ENCODE results near the gene IL11RA. TPM values are rescaled to one million over a fixed set of nuclear protein-coding genes. Genes with fewer than 3 reads are reported as not detected.
A peak's percentile ranks its signal among the peaks of the same experiment; 100 is the strongest.

IL11RA gene
- total and polyA plus RNA-seq, 9 of the 15 experiments (the other 6 are each of a cell fraction or from before 2014, with no cell fraction given), result 0.11 to 5.8 (median 2.8) TPM

- TF ChIP-seq, protein P1, sequence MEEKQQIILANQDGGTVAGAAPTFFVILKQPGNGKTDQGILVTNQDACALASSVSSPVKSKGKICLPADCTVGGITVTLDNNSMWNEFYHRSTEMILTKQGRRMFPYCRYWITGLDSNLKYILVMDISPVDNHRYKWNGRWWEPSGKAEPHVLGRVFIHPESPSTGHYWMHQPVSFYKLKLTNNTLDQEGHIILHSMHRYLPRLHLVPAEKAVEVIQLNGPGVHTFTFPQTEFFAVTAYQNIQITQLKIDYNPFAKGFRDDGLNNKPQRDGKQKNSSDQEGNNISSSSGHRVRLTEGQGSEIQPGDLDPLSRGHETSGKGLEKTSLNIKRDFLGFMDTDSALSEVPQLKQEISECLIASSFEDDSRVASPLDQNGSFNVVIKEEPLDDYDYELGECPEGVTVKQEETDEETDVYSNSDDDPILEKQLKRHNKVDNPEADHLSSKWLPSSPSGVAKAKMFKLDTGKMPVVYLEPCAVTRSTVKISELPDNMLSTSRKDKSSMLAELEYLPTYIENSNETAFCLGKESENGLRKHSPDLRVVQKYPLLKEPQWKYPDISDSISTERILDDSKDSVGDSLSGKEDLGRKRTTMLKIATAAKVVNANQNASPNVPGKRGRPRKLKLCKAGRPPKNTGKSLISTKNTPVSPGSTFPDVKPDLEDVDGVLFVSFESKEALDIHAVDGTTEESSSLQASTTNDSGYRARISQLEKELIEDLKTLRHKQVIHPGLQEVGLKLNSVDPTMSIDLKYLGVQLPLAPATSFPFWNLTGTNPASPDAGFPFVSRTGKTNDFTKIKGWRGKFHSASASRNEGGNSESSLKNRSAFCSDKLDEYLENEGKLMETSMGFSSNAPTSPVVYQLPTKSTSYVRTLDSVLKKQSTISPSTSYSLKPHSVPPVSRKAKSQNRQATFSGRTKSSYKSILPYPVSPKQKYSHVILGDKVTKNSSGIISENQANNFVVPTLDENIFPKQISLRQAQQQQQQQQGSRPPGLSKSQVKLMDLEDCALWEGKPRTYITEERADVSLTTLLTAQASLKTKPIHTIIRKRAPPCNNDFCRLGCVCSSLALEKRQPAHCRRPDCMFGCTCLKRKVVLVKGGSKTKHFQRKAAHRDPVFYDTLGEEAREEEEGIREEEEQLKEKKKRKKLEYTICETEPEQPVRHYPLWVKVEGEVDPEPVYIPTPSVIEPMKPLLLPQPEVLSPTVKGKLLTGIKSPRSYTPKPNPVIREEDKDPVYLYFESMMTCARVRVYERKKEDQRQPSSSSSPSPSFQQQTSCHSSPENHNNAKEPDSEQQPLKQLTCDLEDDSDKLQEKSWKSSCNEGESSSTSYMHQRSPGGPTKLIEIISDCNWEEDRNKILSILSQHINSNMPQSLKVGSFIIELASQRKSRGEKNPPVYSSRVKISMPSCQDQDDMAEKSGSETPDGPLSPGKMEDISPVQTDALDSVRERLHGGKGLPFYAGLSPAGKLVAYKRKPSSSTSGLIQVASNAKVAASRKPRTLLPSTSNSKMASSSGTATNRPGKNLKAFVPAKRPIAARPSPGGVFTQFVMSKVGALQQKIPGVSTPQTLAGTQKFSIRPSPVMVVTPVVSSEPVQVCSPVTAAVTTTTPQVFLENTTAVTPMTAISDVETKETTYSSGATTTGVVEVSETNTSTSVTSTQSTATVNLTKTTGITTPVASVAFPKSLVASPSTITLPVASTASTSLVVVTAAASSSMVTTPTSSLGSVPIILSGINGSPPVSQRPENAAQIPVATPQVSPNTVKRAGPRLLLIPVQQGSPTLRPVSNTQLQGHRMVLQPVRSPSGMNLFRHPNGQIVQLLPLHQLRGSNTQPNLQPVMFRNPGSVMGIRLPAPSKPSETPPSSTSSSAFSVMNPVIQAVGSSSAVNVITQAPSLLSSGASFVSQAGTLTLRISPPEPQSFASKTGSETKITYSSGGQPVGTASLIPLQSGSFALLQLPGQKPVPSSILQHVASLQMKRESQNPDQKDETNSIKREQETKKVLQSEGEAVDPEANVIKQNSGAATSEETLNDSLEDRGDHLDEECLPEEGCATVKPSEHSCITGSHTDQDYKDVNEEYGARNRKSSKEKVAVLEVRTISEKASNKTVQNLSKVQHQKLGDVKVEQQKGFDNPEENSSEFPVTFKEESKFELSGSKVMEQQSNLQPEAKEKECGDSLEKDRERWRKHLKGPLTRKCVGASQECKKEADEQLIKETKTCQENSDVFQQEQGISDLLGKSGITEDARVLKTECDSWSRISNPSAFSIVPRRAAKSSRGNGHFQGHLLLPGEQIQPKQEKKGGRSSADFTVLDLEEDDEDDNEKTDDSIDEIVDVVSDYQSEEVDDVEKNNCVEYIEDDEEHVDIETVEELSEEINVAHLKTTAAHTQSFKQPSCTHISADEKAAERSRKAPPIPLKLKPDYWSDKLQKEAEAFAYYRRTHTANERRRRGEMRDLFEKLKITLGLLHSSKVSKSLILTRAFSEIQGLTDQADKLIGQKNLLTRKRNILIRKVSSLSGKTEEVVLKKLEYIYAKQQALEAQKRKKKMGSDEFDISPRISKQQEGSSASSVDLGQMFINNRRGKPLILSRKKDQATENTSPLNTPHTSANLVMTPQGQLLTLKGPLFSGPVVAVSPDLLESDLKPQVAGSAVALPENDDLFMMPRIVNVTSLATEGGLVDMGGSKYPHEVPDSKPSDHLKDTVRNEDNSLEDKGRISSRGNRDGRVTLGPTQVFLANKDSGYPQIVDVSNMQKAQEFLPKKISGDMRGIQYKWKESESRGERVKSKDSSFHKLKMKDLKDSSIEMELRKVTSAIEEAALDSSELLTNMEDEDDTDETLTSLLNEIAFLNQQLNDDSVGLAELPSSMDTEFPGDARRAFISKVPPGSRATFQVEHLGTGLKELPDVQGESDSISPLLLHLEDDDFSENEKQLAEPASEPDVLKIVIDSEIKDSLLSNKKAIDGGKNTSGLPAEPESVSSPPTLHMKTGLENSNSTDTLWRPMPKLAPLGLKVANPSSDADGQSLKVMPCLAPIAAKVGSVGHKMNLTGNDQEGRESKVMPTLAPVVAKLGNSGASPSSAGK (IDR thresholded peaks at IDR 0.05), result no peak
- no peak for TF ChIP-seq SMAD4 (CRISPR knock-in tag; conservative IDR thresholded peaks at IDR 0.05)
- TF ChIP-seq SIN3B (IDR thresholded peaks at IDR 0.05; ENCODE audit: low read depth), result 0 out of 2 replicates have a peak, but pooled peaks have one; percentile 21
- TF ChIP-seq HSF4 (CRISPR knock-in tag; IDR thresholded peaks at IDR 0.05; ENCODE audit: borderline replicate concordance), result no peak
- TF ChIP-seq, protein P2, sequence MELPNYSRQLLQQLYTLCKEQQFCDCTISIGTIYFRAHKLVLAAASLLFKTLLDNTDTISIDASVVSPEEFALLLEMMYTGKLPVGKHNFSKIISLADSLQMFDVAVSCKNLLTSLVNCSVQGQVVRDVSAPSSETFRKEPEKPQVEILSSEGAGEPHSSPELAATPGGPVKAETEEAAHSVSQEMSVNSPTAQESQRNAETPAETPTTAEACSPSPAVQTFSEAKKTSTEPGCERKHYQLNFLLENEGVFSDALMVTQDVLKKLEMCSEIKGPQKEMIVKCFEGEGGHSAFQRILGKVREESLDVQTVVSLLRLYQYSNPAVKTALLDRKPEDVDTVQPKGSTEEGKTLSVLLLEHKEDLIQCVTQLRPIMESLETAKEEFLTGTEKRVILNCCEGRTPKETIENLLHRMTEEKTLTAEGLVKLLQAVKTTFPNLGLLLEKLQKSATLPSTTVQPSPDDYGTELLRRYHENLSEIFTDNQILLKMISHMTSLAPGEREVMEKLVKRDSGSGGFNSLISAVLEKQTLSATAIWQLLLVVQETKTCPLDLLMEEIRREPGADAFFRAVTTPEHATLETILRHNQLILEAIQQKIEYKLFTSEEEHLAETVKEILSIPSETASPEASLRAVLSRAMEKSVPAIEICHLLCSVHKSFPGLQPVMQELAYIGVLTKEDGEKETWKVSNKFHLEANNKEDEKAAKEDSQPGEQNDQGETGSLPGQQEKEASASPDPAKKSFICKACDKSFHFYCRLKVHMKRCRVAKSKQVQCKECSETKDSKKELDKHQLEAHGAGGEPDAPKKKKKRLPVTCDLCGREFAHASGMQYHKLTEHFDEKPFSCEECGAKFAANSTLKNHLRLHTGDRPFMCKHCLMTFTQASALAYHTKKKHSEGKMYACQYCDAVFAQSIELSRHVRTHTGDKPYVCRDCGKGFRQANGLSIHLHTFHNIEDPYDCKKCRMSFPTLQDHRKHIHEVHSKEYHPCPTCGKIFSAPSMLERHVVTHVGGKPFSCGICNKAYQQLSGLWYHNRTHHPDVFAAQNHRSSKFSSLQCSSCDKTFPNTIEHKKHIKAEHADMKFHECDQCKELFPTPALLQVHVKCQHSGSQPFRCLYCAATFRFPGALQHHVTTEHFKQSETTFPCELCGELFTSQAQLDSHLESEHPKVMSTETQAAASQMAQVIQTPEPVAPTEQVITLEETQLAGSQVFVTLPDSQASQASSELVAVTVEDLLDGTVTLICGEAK (IDR thresholded peaks at IDR 0.05), result no peak
- TF ChIP-seq, protein P2 (CRISPR knock-in tag; IDR thresholded peaks at IDR 0.05), result no peak
Measured at GRCh38 chr9:34701023-34701768, 49.2 kb downstream of the IL11RA start (continued).
